Measurements from ENCODE around the gene P2RY8.

DNA sequence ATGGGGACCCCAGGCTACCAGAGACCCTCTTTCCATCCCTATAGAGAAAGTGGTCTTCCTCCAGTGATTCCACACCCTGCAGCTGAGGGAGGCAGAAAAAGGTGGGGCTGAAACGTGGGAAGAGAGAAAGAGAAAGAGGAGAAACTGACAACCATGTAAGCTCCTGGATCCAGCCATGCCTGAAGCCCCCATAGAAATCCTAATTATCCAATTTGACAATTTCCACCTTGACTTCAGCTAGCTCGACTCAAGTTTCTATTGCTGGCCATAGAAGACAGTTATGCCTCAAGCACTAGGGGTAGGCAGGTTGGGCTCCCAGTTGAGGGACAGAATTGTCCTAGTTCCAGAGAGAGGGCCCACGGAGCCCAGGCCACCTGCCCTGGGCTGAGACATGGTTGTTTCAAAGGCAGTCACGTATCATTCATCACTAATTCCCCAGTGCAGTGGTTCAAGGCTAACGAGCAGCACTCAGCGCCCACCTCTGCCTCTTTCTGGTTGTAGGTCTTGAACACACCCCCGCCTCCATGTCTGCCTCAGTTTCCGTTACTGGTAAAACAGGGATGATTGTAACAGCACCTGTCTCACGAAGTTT is 44.5 kb downstream of the P2RY8 start:
- TF ChIP-seq, protein P1, sequence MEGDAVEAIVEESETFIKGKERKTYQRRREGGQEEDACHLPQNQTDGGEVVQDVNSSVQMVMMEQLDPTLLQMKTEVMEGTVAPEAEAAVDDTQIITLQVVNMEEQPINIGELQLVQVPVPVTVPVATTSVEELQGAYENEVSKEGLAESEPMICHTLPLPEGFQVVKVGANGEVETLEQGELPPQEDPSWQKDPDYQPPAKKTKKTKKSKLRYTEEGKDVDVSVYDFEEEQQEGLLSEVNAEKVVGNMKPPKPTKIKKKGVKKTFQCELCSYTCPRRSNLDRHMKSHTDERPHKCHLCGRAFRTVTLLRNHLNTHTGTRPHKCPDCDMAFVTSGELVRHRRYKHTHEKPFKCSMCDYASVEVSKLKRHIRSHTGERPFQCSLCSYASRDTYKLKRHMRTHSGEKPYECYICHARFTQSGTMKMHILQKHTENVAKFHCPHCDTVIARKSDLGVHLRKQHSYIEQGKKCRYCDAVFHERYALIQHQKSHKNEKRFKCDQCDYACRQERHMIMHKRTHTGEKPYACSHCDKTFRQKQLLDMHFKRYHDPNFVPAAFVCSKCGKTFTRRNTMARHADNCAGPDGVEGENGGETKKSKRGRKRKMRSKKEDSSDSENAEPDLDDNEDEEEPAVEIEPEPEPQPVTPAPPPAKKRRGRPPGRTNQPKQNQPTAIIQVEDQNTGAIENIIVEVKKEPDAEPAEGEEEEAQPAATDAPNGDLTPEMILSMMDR (IDR thresholded peaks at IDR 0.05 in 8 of 11, conservative IDR thresholded peaks at IDR 0.05 in 3 of 11) = no peak
- TF ChIP-seq POLR2AphosphoS5 (IDR thresholded peaks at IDR 0.05) (no peak), POLR2A (IDR thresholded peaks at IDR 0.05) (no peak)

Measured in spleen (tissue), 7 donors.